PC-3 (cell line): ENCODE results near the gene MON1A. TPM values are rescaled to one million over a fixed set of nuclear protein-coding genes. Genes with fewer than 3 reads are reported as not detected.

Experiments used
- ATAC-seq: fragments of 200-7000 bp; cut with Tn5 transposase; 2 replicates; pipeline ENCODE4 v1.9.1; 2020; ENCODE audit warnings: mild to moderate bottlenecking, moderate library complexity
- BruUV-seq: library from RNA; stranded (reverse); fragments of 400-500 nt; replicated peaks from 2 replicates; lab custom pipeline; 2021; lab: Mats Ljungman, UMichigan
- CTCF ChIA-PET: fragments of 300-600 bp; sonication (Branson Sonifier 250); formaldehyde crosslinking; loops from one replicate; lab custom pipeline; 2022; ENCODE audit warnings: antibody characterized with exemption; lab: Charles Lee
- POLR2A ChIA-PET: fragments of 300-600 bp; sonication (Branson Sonifier 250); formaldehyde crosslinking; loops from one replicate; lab custom pipeline; 2022; ENCODE audit warnings: antibody characterized with exemption; ENCODE audit not compliant: unreplicated experiment; lab: Charles Lee
- DNase-seq: peaks from one replicate; pipeline ENCODE4 v3.0.0-alpha.2; 2015
- H2AFZ ChIP-seq: fragments of 300-600 bp; sonication (generic); 2 replicates; pipeline ENCODE4 v1.6.0; 2016; ENCODE audit warnings: antibody characterized with exemption, low read length
- H3F3A ChIP-seq: fragments of 300-600 bp; sonication (generic); one replicate; pipeline ENCODE4 v1.6.0; 2017; ENCODE audit warnings: antibody characterized with exemption, low read length, control low read depth, mild to moderate bottlenecking; ENCODE audit not compliant: unreplicated experiment
- H3K27ac ChIP-seq: fragments of 300-600 bp; sonication (generic); 2 replicates; pipeline ENCODE4 v1.5.1; 2016; ENCODE audit warnings: mild to moderate bottlenecking, low read length
- H3K27me3 ChIP-seq: fragments of 300-600 bp; sonication (generic); 2 replicates; pipeline ENCODE4 v1.6.1; 2016; ENCODE audit warnings: low read length, mixed read lengths
- H3K36me3 ChIP-seq: fragments of 300-600 bp; sonication (generic); 2 replicates; pipeline ENCODE4 v1.6.1; 2016; ENCODE audit warnings: low read depth, mixed run types, low read length, mixed read lengths
- H3K4me1 ChIP-seq: fragments of 300-600 bp; sonication (generic); 2 replicates; pipeline ENCODE4 v1.5.1; 2016; ENCODE audit warnings: low read length; ENCODE audit not compliant: insufficient read depth
- H3K4me2 ChIP-seq: fragments of 300-600 bp; sonication (generic); 2 replicates; pipeline ENCODE4 v1.6.0; 2016; ENCODE audit warnings: low read length
- H3K4me3 ChIP-seq: fragments of 300-600 bp; sonication (generic); 2 replicates; pipeline ENCODE4 v1.5.1; 2016; ENCODE audit warnings: mild to moderate bottlenecking, low read length, mixed read lengths
- H3K79me2 ChIP-seq: fragments of 300-600 bp; sonication (generic); 2 replicates; pipeline ENCODE4 v1.6.1; 2017; ENCODE audit warnings: low read length, mixed read lengths
- H3K9ac ChIP-seq: fragments of 300-600 bp; sonication (generic); 2 replicates; pipeline ENCODE4 v1.6.0; 2016; ENCODE audit warnings: mild to moderate bottlenecking, low read length
- H3K9me2 ChIP-seq: fragments of 300-600 bp; sonication (generic); replicated peaks from 2 replicates; pipeline ENCODE4 v1.6.1; 2016; ENCODE audit warnings: mixed run types, low read length, mixed read lengths
- H3K9me3 ChIP-seq: fragments of 300-600 bp; sonication (generic); 2 replicates; pipeline ENCODE4 v1.6.1; 2016; ENCODE audit warnings: low read length, mixed read lengths
- H4K20me1 ChIP-seq: fragments of 300-600 bp; sonication (generic); 2 replicates; pipeline ENCODE4 v1.6.1; 2016; ENCODE audit warnings: low read length, mixed read lengths
- CTCF ChIP-seq: fragments of 300-600 bp; sonication (generic); conservative IDR thresholded peaks from 2 replicates; pipeline ENCODE4 v1.5.1; 2017; ENCODE audit warnings: antibody characterized with exemption, low read depth, mild to moderate bottlenecking, low read length
- EZH2 ChIP-seq: fragments of 300-600 bp; sonication (generic); IDR thresholded peaks from one replicate; pipeline ENCODE4 v1.6.1; 2017; ENCODE audit warnings: antibody characterized with exemption, mild to moderate bottlenecking, low read length; ENCODE audit not compliant: unreplicated experiment
- EZH2phosphoT487 ChIP-seq: fragments of 300-600 bp; sonication (generic); IDR thresholded peaks from 2 replicates; pipeline ENCODE4 v1.6.1; 2018; ENCODE audit warnings: mild to moderate bottlenecking, antibody characterized with exemption, low read length, borderline replicate concordance
- intact Hi-C: fragments of 100-400 bp; cut with micrococcal nuclease; formaldehyde crosslinking; loops from 2 replicates; pipeline ENCODE4 v1.9.0; 2023
- total RNA-seq: library from RNA; depleted of rRNA; stranded (reverse); fragments of >200 nt; gene quantifications from 2 replicates; pipeline ENCODE4 v1.2.3, GENCODE V29; 2014

Gene MON1A
- total RNA-seq, 1 experiment from 2014 or later, result 20.8 TPM

- Histone ChIP-seq H3K27ac (no peak overlapping the region), H3K9me2 (no peaks in the 10 kb centered on the region), H3K27me3 (no peaks in the 10 kb centered on the region), H3K4me3 (no peak overlapping the region), H3K9me3 (no peaks in the 10 kb centered on the region), H3K36me3 (no peaks in the 10 kb centered on the region), H3F3A (no peaks in the 10 kb centered on the region), H3K4me1 (no peaks in the 10 kb centered on the region), H3K9ac (no peak overlapping the region), H2AFZ (no peak overlapping the region), H3K4me2 (no peak overlapping the region), H3K79me2 (no peaks in the 10 kb centered on the region), H4K20me1 (no peaks in the 10 kb centered on the region)
- no TSS peak for BruUV-seq
- no peak for TF ChIP-seq CTCF
- TF ChIP-seq EZH2phosphoT487, result no peak
- no peak for TF ChIP-seq EZH2
- ChIA-PET CTCF (interaction anchor here (1.0 kb wide), 1 partner anchor 22 kb away, joined by 3 read pairs; no protein-coding TSS in a partner anchor), POLR2A (interaction anchor here (0.5 to 0.7 kb wide), 3 partner anchors 146 to 304 kb away, joined by 3 to 7 read pairs (median 6); no protein-coding TSS in a partner anchor)
- no peak for ATAC-seq
- DNase-seq, result no peak
- intact Hi-C loops, result no loop called here
Measured at GRCh38 chr3:49878686-49879085, 50.9 kb downstream of the MON1A start.

GRCh38 chr3:49877716-49878115 lies 51.9 kb downstream of the MON1A start:
- no peak overlapping the region for H3K4me3 ChIP-seq
- no peak overlapping the region for H3K27ac ChIP-seq
- H3K9me3 ChIP-seq, result no peaks in the 10 kb centered on the region
- BruUV-seq, result no TSS peak
- intact Hi-C loops, result no loop called here
- no peaks in the 10 kb centered on the region for H4K20me1 ChIP-seq
- no peaks in the 10 kb centered on the region for H3K79me2 ChIP-seq
- no peak overlapping the region for H3K9ac ChIP-seq
- ATAC-seq (no peak), DNase-seq (no peak)
- no peak overlapping the region for H3K4me2 ChIP-seq
- POLR2A ChIA-PET, result no interaction called here
- H3K27me3 ChIP-seq, result no peaks in the 10 kb centered on the region
- no peak for TF ChIP-seq EZH2phosphoT487
- no peaks in the 10 kb centered on the region for H3K36me3 ChIP-seq
- H3K4me1 ChIP-seq, result no peaks in the 10 kb centered on the region
- no peaks in the 10 kb centered on the region for H3F3A ChIP-seq
- no peak overlapping the region for H2AFZ ChIP-seq
- H3K9me2 ChIP-seq, result no peaks in the 10 kb centered on the region
- CTCF ChIA-PET, result interaction anchor here (1.0 kb wide), 1 partner anchor 23 kb away, joined by 3 read pairs; no protein-coding TSS in a partner anchor

GRCh38 chr3:49876567-49876966 lies 53.0 kb downstream of the MON1A start:
- H3K4me2 ChIP-seq, result no peak overlapping the region
- no TSS peak for BruUV-seq
- POLR2A ChIA-PET, result no interaction called here

More at GRCh38 chr3:49876567-49876966, 53.0 kb downstream of the MON1A start:
- Histone ChIP-seq H3K79me2 (no peaks in the 10 kb centered on the region), H3K9me3 (no peaks in the 10 kb centered on the region), H4K20me1 (no peaks in the 10 kb centered on the region), H3K27ac (no peak overlapping the region), H3K36me3 (no peaks in the 10 kb centered on the region), H3K9ac (no peak overlapping the region), H2AFZ (no peak overlapping the region), H3F3A (no peaks in the 10 kb centered on the region), H3K4me1 (no peaks in the 10 kb centered on the region), H3K27me3 (no peaks in the 10 kb centered on the region), H3K4me3 (no peak overlapping the region), H3K9me2 (no peaks in the 10 kb centered on the region)
- DNase-seq, result no peak
- ATAC-seq, result no peak
- intact Hi-C loops, result no loop called here
- TF ChIP-seq CTCF, result no peak
- no peak for TF ChIP-seq EZH2
- TF ChIP-seq EZH2phosphoT487, result no peak
- CTCF ChIA-PET, result no interaction called here
